ENCODE data around the gene HHIPL1.

The HHIPL1 gene

DNA sequence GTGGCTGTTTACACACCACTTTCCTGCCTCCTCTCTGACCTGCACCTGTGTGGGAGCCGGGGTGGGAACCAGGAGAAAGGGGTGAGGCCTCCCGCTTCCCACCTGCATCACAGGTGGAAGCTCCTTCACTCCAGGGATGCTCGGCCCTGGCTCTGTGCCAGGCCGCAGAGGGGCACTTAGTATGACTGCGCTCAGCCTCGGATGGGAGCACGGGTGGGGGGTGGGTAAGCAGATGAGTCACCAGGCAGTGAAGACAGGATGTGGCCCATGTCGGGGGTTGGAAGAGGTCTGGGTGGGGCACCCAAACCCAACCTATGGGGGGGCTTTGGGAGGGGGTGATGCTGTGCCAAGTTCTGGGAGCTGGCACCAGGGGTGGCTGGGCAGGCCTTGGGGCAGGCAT is 31.7 kb downstream of the HHIPL1 start:
- no peak for DNase-seq (ENCODE audit: low spot score)

DNA sequence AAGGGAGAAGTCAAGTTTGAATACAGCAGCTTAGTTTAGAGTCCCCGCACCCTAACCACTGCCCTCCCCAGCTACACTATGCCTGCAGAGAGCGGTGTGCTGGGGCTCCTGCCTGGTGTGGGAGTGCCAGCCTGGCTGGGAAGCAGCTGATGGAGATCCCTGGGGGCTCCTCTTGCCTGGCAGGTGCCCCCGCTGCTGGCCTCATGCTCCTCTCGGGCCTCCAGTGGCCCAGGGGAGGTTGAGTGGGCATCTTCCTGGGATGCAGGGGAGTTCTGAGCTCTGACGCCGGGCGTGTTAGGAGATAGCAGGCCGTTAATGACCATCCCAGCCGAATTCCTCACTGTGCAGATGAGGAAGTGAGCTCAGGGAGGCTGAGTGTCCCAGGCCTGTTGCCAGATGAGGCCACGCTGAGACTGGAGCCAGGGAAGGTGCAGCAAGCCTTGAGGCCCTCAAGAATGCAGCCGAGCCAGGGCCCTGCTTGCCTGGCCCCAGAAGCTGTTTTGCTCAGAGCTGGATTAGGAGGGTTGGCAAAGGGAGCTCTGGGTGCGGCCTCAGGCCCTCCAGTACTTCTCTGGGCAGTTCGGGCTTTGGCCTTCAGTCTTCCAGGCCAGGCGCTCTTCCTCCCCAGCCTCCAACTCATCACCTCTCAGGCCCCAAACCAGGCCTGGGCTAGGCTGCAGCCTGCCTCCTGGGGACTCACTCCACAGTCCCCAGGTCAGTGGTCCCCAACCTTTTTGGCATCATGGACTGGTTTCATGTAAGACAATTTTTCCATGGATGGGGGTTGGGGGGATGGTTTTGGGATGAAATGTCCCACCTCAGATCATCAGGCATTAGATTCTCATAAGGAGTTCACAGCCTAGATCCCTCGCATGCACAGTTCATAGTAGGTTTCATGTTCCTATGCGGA is 32.6 kb downstream of the HHIPL1 start:
- DNase-seq (ENCODE audit: low spot score) = no peak

DNA sequence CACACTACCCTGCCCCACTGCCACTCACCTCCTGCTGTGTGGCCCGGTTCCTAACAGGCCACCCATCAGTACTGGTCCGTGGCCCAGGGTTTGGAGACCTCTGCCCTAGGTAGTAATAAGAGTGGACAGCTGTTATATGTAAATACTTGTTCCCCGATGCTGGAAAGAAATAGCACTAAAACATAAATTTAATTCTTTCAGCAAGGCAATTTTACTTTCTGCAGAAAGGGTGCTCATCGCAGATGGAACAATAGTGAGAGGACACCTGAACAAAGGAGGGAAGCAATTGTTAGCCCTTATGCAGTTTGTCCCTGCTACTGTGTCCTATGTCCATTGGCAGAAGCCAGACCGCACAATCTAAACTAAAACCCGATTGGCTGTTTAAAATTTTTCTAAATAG is 33.3 kb downstream of the HHIPL1 start:
- DNase-seq (ENCODE audit: low spot score) = no peak

DNA sequence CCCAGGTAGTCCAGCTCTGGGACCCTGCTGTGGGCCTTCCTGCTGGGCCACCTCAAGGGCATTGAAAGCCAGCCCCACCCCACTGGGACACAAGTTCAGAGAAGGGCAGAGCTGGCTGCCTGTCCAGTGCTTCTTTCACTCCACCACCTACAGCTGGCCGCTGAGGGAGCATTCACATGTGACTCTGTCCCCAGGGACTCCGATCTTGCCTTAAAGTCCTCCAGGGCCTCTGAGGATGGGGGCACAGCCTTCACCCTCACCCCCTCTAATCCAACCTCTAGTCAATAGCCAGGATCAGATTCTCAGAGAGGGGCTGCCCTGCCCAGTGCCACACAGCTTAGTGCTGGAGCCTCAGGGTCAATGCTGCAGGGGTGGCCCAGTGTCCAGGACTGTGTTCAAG is 34.2 kb downstream of the HHIPL1 start:
- no peak for DNase-seq (ENCODE audit: low spot score)

DNA sequence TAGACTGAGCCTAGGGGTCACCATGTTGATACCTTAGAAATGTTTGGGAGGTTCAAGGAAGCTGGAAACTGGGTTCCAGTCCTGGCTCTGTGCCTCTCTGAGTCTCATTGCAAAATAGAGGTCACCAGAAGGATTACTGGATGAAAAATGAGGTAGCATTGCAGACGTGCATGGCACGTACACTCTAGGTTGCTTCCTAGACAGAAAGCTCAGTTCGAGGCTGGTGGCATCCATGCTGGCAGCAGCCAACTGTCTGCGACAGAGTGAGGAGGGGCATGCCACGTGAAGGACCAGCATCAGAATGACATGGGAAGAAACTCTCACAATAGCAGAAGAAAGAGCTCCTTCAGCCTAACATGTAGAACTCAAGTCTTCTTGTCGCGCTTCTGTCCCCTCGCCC is 34.6 kb downstream of the HHIPL1 start:
- no peak for DNase-seq (ENCODE audit: low spot score)

DNA sequence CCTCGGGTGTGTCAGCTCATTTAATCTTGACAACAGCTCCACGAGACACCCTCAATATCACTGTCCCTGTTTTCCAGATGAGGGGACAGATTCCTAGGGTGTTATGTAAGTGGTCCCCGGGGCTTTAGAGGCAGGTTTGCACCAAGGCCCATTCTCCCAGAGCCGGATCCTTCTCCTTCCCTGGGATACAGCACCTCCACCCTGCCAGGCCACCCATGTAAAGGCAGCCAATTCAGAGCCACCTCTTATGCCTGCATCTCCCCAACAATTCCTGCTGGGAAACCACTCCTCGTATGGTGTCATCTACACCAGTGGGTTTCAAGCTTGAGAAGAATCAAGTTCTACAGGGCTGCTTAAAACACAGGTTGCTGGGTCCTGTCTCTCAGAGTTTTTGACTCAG is 35.1 kb downstream of the HHIPL1 start:
- DNase-seq (ENCODE audit: low spot score) = no peak

DNA sequence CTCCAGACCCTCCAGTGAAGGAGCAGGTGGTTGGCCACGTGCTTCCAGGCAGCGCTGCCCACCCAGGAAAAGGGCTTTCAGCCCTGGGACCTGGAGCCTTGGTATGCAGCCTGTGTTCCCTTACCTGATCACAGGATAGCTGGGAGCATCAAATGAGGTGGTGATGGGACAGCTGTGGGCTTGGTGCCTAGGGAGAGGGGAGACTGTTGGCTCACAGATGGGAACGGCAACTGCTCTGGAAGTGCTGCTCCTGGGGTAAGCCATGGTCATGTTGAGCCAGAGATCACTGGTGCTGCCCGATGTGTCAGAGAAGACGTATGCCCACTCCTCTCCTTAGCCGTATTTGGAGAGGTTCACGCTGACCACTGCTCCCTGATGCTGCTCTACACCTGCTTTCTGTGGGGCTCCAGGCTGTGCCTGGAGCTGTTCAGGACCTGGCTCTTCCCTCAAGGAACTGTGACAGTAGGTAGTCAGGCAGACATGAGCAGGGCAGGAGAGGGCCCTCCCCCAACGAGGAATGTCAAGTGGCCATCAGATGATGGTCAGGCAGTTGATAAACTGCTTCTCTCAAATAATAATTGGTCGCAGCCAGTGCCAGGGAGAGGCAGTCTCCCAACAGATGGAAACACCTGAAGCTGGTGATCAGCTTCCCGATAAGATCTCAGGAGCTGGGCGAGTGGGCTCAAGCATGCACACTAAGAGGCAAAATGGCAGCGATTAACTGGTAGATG is 36.3 kb downstream of the HHIPL1 start:
- no peak for DNase-seq (ENCODE audit: low spot score)

DNA sequence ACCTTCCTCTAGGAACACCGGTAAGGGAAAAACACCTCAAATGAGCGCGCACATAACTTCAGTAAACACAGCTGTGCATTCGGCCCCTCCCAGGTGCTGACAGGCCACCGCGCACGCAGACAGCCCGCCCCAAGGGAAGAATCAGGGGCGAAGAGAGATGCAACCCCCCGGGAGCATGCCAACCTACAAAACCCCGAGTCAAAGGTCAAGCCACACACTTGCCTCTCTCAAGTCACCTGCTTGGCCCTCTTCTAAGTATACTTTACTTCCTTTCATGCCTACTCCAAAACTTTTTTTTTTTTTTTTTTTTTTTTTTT is 36.9 kb downstream of the HHIPL1 start:
- no peak for DNase-seq (ENCODE audit: low spot score)

DNA sequence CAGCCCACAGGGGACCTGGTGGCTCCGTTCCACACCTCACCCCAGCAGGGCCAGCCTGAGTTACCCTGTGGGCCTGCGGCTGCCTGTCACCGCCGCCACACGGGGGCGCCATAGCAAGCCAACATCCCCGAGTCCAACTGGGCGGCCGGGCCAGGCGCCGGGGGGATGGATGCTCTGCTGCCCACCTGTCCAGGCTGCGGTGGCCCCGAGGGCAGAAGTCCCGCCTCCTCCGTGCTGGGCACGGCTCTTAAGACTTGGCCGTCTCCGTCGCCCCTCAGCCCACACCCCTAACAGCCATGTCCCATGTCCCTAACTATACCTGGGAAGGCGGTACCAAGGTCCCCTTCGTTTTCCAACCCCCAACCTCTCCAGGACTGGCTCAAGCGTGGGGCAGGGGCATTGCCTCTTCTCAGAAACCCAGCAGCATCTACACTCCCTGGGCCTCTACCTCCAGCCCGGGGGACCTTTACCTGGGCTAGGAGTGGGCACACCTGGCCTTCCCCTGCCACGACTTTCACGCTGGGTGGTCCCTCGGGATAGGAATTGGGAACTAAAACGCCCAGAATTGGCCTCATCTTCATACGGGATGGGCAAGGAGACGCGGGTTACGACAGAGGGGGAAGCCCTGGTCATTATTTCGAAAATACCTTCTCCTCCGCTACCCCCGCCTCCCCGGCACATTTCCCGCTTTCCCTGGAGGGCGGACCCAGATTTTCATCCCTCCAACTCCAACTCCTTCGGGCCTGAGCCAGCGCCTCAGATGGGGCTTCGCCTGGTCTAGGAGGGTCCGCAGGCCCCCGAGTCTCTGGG is 38.1 kb downstream of the HHIPL1 start:
- DNase-seq (ENCODE audit: low spot score) = peak; percentile 93

DNA sequence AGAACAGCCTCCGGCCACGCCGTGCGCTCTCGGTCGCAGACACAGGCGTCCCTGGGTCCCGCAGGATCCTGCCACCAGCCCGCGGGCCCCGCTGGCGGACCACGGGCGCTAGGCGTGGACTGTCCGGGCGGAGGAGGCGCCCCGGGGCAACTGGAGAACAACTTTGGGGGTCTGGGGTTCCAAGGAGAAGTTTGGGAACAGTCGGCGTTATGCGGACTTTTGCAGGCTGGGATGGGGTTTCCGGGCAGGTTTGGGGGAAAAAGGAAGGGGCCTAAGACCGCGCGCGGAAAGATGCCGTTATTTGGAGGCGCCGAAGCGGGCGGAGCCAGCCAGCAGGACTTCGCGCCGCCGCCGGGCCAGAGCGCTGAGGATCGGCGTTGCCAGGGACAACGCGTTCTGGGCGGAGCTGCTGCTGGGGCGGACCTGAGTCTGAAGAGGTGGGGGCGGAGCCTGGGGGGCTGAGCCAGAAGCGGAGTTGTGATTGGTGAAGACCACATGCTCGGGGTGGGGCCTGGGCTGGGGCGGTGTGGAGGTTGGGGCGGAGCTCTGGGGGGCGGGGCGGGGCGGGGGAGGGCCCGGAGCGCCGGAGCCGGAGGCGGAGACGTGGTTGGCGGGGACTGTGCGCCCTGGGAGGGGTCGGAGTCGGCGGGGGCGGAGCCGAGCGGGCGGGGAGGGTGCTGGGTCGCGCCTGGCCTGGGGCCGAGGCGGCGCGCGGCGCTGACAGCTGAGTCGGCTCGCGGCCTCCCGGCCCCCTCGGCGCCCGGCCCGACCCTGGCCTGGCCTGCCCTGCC is 38.9 kb downstream of the HHIPL1 start, which contains the start of gene CYP46A1:
Gene CYP46A1, plus strand, starts transcription at position 680 of the 791 bp plus-strand sequence. CDS start 120 bp downstream, outside the sequence.
- peak; percentile 98 for DNase-seq (ENCODE audit: low spot score)

DNA sequence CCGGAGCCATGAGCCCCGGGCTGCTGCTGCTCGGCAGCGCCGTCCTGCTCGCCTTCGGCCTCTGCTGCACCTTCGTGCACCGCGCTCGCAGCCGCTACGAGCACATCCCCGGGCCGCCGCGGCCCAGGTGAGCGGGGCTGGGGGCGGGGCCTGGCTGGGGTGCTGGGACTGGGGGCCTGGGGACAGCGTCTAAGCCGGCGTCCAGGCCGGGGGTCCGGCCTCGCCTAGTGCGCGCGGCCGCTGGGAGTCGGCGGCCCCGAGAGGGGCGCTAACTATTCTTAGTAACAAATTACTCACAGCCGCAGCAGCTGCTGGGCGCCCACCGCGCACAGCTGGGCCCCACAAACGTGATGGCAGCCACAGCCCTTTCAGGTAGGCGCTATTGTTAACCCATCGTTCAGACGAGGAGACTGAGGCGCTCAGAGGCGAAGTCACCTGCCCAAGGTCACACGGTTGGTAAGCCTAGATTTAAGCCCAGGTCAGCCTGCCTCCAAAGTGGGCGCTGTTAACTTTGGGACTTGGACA is 39.5 kb downstream of the HHIPL1 start:
- no peak for DNase-seq (ENCODE audit: low spot score)

DNA sequence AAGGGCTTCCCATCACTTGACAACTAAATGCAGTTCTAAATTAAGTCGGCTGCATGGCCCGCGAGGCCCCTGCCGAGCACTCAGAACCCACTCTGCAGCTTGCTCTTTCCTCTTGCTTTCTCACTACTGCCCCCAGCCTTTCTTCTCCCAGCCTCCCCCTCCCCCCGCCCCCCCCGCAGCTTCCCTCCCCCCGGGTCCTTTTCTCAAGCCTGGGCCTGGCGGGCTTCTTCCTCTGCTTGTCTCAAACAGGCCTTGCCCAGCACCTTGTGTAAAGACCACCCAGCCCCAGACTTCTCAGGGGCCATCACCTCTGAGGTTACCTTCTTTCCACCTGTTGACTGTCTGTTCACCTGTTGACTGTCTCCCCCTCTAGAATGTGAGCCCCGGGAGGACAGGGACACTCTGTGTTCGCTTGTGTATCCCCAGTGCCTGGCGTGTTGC is 40.2 kb downstream of the HHIPL1 start:
- no peak for DNase-seq (ENCODE audit: low spot score)

DNA sequence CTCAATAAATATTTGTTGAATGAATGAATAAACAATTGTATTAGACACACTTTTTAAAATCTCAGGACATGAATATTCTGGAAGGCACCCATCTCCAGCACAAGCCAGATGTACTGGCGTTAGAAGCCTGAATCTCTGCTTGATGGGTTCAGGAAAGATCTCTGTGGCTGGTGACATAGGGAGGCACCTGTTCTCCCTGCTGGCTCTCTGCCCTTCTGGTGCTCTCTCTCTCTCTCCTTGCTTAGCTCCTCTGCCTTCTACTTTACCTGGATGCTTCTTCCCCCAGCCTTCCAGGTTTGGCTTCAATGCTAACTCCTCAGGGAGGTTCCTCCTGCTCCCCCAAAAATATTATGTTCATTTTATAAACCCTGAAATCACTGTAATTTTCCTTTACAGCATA is 40.7 kb downstream of the HHIPL1 start:
- DNase-seq (ENCODE audit: low spot score) = no peak

DNA sequence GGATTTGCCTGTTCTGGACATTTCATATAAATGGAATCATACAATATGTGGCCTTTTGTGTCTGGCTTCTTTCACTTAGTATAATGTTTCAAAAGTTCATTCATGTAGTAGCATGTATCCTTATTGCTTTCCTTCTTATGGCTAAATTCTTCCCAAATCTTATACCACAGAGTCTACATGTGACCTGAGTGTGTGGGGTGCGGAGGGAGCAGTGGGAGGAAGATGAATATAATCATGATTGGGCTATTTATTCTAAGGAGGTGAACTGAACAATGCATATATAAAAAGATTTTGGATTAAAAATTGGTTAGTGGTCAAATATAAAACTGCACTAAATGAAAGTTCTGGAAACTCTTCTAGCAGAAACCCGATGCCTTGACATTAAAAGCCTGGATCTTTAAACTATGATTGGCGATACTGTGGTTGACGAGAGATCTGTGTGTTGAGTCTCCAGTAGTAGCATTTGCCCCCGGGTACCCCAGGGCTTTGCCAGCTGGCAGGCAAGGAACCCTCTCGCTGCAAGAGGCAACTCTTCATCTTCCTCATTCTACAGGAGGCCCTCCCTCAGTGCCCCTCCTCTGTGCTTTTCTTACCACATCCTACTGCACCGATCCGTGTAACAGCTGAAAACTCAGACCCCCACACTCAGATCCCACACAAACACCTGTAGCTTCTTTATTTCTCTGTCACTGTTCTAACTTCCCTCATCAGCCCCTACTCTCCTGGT is 41.8 kb downstream of the HHIPL1 start:
- DNase-seq (ENCODE audit: low spot score) = no peak

DNA sequence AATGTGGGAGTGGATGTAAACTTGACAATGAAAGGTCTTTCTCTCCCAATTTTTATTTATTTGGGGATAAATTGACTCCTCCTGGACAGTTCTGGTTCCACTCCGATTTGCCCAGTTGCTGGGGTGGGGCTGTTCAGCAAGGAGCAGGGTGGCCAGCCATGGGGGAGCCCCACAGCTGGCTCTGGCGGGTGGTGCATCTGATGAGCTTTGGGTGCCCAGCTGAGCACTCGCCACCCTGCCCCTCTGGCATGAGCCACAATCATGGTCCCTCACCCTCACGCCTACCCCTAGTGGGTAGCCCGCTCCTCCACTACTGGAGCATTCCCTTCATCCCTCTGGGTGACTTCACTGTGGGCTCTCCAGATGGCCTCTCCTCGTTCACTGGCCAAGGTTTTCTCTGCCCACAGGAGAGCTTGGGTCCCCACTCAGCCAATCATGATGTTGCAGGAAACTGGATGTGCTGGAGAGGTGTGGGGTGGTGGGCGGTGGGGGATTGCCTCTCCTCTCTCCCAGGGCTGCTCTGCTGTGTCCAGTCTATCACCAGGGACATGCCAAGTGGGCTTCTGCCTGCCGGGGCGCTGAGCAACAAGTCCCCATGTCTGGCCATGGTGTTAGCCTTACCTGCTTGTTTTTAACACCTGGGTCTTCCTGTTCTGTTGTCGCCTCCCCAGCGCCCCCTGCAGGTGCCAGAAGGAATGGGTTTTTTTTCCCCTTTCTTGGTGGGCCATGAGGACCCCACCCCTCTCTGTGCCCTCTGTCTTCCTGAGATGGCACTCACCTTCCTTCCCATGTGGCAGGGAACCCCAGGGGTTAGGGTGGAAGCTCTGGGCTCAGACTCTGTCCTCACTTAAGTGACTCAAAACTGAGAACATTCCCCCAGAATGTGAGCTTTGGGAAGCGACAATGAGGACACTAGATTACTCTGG is 42.6 kb downstream of the HHIPL1 start:
- DNase-seq (ENCODE audit: low spot score) = peak; percentile 45

DNA sequence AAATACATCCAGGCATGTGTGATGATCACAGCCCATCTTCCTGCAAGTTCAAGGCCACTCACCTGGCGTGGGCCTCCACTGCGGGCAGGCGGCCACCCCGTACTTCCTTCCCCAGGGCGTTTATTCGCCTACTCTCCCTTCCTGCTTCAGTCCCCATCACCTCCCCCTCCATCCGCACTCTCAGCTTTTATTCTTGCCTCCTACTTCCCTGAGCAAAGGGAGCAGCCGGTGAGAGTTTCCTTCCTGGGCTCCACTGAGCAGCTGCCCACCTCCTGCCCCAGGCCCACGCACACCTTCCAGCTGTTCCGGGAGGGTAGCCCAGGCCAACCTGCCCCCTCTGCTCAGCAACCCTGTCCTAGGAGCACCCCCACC is 43.3 kb downstream of the HHIPL1 start:
- DNase-seq (ENCODE audit: low spot score) = no peak

DNA sequence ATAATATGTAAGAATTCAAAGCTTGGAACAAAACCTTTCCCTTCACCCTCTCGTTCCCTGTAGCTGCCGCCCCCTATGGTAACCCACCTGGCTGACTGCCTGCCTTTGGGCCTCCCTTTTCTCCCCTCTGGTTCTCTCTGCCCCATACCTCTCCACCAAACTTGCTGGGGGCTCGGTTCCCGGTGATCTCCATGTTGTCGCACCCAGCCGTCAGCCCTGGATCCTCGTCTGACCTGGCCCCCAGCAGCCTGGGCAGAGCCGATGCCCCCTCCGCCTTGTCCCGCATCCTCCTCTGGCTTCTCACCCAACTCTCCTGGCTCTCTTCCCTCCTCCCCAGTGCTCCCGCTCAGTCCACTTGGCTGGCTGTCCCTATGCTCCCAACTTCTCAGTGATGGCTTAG is 43.7 kb downstream of the HHIPL1 start:
- DNase-seq (ENCODE audit: low spot score) = no peak

DNA sequence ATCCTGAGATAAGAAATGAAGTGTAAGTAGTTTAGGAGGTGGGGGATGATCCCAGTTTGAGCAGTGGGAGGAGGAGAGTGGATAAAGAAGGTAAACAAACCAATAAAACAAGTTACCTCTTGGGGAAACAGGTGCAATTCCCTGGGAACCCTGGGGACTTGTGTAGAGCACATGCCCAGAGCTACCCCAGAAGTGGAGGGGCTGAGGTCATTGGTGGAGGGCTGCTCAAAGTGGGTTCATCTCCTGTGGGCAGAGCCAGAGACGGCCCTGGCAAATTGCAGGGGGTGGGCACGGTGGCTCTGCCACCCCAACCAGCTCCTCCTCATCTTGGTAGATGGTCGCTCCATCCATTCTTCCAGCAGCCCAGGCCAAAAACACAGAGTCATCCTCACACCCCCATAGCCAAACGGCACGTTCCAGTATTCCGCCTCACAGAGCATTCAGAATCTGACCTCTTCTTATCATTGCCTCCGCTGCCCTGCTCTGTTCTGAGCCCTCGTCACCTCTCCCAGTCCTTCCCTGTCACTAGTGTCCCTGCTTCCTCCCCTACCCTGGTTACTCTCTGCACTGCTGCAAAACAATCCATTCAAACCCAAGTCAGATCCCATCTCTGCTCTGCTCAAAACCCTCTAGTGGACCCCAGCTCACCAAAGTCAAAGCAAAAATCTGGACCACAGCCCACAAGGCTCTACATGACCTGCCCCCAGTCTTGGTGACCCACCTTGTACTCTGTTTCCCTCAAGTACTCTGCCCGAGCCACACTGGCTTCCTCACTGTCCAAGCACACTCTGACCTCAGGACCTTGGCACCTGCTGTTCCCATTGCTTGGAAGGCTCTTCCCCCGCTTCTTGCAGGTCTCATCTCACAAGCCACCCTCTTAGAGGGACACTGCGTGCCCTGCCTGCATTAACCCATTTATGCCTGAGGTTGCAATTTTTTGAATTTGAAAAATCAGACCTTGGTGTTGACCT is 44.6 kb downstream of the HHIPL1 start:
- DNase-seq (ENCODE audit: low spot score) = no peak

DNA sequence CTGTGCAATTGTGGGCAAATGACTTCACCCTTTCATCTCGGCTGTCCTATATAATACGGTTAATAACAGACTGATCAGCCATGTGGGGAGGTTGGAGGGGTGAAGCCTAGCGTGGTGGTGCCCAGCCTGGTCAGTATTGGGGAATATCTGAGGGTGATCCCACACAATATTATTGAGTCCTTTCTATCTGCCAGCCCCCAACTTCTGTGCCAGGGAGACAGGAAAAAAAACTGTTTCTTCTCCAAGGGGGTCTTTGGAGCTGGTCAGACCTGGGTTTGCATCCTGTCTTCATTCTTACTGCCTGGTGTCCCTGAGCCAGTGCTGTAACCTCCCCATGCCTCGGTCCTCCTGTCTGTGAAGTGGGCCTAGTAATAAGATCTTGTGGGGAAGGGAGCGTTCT is 45.7 kb downstream of the HHIPL1 start:
- DNase-seq (ENCODE audit: low spot score) = no peak
